Panc1 (cell line): ENCODE results near the gene CUTA.
A peak's percentile ranks its signal among the peaks of the same experiment; 100 is the strongest.

Experiments
- POLR2AphosphoS5 ChIP-seq: IDR thresholded peaks from 2 replicates; pipeline ENCODE4 v1.6.1; 2012; ENCODE audit warnings: mild to moderate bottlenecking, low read depth, low read length, moderate library complexity
- SIN3A ChIP-seq: IDR thresholded peaks from 2 replicates; pipeline ENCODE4 v1.6.1; 2012; ENCODE audit warnings: low read depth, mild to moderate bottlenecking, low read length, moderate library complexity, borderline replicate concordance; ENCODE audit not compliant: insufficient read depth
- TCF7L2 ChIP-seq: IDR thresholded peaks from 2 replicates; pipeline ENCODE4 v1.6.1; 2011; ENCODE audit warnings: mild to moderate bottlenecking, low read depth, low read length, inconsistent platforms
- TF ChIP-seq, protein P1 (sequence below): fragments of 450-650 bp; IDR thresholded peaks from 2 replicates; pipeline ENCODE4 v1.5.1; 2017; ENCODE audit warnings: mild to moderate bottlenecking

GRCh38 chr6:33391278-33391921 lies 26.5 kb downstream of the CUTA start, which contains the start of gene KIFC1:
- TF ChIP-seq, protein P1, sequence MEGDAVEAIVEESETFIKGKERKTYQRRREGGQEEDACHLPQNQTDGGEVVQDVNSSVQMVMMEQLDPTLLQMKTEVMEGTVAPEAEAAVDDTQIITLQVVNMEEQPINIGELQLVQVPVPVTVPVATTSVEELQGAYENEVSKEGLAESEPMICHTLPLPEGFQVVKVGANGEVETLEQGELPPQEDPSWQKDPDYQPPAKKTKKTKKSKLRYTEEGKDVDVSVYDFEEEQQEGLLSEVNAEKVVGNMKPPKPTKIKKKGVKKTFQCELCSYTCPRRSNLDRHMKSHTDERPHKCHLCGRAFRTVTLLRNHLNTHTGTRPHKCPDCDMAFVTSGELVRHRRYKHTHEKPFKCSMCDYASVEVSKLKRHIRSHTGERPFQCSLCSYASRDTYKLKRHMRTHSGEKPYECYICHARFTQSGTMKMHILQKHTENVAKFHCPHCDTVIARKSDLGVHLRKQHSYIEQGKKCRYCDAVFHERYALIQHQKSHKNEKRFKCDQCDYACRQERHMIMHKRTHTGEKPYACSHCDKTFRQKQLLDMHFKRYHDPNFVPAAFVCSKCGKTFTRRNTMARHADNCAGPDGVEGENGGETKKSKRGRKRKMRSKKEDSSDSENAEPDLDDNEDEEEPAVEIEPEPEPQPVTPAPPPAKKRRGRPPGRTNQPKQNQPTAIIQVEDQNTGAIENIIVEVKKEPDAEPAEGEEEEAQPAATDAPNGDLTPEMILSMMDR: peak; percentile 99
- TF ChIP-seq POLR2AphosphoS5: peak; percentile 44; the same call in 1 of the 2 replicates
- TF ChIP-seq TCF7L2: no peak
- peak; percentile 97 for TF ChIP-seq SIN3A
